LNCaP clone FGC (cell line): ENCODE measurements around the gene TBC1D14.

Source experiments
- DNase-seq: peaks from one replicate; pipeline ENCODE4 v3.0.0-alpha.2; 2011; ENCODE audit warnings: low read depth
- H3K4me3 ChIP-seq: 2 replicates; pipeline ENCODE4 v1.5.1; 2011; ENCODE audit warnings: mild to moderate bottlenecking, low read depth, low read length, control low read depth
- CTCF ChIP-seq: IDR thresholded peaks from 2 replicates; pipeline ENCODE4 v1.5.1; 2012; ENCODE audit warnings: mild to moderate bottlenecking; ENCODE audit not compliant: control insufficient read depth, insufficient read depth; ENCODE audit errors: extremely low read depth

Gene TBC1D14

GRCh38 chr4:7043284-7044136, 133.9 kb downstream of the TBC1D14 start, which contains the start of gene TADA2B:
TADA2B (plus strand) TSS chr4:7043372; CDS start chr4:7043580, 208 bp downstream.
- no peak for DNase-seq
- peak within 1 kb of the TSS; percentile 94 for H3K4me3 ChIP-seq
- peak; percentile 75 for TF ChIP-seq CTCF

DNA sequence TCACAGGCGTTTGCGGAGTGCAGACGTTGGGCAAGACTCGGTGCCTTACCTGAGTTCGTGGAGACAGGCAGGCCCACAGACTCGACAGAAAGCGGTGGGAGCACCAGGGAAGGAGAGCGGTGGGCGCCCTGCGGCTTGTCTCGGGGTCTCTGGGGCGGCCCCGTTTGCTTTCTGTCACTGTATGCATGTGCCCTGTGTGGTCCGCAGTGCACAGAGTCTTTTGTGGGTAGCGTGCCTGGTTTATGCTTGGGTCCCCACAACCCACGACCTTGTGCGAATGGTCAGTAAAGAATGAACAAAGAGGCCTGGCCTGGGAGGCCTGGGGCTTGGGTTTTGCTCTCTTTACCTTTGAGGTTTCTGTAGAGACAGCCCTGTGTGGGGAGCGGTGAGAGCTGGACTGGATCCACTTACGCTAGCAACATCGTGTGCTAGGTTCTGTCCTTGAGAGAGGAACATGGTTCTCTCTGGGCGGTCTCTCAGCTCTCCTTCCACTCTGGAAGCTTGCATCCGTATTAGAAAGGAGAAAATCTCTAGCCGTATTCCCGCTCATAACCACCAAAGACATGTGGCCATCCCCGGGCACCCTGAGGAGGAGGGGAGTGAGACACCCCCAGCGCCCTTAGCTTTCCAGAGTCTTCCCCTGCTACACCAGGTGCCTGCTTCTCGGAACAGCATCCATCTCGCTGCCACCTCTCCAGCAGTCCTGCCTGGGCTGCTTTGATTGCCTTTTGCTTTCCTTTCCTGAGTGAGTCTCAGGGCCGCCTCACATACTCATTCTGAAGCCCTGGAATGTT, 134.7 kb downstream of the TBC1D14 start:
- H3K4me3 ChIP-seq = peak overlapping the region; percentile 94
- no peak for TF ChIP-seq CTCF
- no peak for DNase-seq

GRCh38 chr4:7045553-7045952, 135.9 kb downstream of the TBC1D14 start:
- H3K4me3 ChIP-seq = peak overlapping the region; percentile 94
- DNase-seq = peak; percentile 58
- no peak for TF ChIP-seq CTCF

- peak overlapping the region; percentile 94 for H3K4me3 ChIP-seq
- TF ChIP-seq CTCF = no peak
- DNase-seq = no peak
Measured at GRCh38 chr4:7045961-7046921, 136.6 kb downstream of the TBC1D14 start.

DNA sequence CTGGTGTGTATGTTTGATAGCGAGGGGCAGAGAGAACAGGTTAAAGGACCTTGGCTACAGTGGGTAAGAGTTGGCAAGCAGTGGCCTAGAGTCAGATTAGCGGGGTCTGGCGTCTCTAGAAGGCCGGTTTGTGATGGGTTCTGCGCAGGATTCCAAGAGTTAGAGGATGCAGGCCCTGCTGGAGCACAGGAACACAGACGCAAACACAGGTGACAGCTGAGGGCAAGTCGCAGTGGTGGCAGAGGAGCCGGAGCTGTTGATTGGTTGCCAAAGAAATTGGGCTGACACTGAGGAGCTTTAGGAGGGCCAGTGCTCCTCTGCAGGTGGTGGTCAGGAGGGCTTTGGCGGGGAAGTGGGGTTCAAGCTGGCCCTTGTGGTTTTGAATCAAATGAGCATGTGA, 137.3 kb downstream of the TBC1D14 start:
- no peak overlapping the region for H3K4me3 ChIP-seq
- DNase-seq = no peak
- TF ChIP-seq CTCF = no peak

DNA sequence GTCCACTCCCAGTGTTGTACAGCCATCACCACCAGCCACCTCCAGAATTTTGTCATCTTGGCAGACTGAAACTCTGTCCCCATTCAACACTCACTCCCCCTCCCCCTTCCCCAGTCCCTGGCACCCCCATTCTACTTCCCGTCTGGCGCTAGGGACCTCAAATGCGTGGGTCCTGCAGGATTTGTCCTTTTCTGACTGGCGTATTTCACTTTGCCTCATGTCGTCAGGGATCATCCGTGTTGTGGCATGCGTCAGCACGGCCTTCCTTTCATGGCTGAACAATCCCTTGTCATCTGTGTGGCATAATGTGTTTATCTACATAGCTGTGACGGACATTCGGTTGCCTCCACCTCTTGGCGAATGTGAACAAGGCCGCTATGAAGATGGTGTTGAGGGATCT, 139.0 kb downstream of the TBC1D14 start:
- no peak for DNase-seq
- H3K4me3 ChIP-seq = no peak overlapping the region
- TF ChIP-seq CTCF = no peak
